Astrocyte (in vitro differentiated cells and primary cell): ENCODE measurements around the gene HIPK2.

Experiments
- EZH2 ChIP-seq: IDR thresholded peaks from 2 replicates; pipeline ENCODE4 v1.6.1; 2012; ENCODE audit warnings: mild to moderate bottlenecking, low read length, inconsistent platforms; ENCODE audit not compliant: insufficient read depth
- TF ChIP-seq, protein P1 (sequence below): IDR thresholded peaks from 2 replicates; pipeline ENCODE4 v1.5.1; 2011; ENCODE audit warnings: low read depth, mild to moderate bottlenecking, inconsistent platforms, low read length, moderate library complexity; ENCODE audit not compliant: insufficient read depth

DNA sequence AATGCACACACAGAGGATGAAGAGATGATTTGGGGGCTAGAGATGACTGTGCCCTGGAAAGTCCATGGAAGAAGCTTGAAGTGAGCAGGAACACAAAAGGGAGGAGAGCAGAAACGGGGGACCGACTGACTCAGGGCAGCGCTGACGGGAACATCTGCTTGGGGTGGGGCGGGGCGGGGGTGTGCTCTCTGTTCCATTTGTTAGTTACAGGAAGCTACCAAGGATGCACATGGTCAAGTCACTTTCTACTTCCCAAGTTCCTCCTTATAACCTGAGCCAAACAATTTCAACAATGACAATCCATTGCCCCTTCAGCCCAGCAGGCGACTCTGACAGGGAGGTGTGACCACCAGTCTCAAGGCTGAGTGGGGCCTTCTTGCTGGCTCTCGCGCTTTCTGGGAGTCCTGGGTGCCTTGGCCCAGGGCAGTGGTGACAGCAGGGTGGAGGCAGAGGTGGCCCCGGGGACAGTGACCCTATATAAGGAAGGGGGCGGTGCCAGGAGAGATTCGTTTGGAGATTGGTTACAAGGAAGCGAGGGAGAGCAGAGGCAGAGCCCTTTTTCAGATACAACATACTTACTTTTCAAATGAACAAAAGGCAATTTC, 214.7 kb downstream of the HIPK2 start:
- TF ChIP-seq EZH2, result no peak
- TF ChIP-seq, protein P1, sequence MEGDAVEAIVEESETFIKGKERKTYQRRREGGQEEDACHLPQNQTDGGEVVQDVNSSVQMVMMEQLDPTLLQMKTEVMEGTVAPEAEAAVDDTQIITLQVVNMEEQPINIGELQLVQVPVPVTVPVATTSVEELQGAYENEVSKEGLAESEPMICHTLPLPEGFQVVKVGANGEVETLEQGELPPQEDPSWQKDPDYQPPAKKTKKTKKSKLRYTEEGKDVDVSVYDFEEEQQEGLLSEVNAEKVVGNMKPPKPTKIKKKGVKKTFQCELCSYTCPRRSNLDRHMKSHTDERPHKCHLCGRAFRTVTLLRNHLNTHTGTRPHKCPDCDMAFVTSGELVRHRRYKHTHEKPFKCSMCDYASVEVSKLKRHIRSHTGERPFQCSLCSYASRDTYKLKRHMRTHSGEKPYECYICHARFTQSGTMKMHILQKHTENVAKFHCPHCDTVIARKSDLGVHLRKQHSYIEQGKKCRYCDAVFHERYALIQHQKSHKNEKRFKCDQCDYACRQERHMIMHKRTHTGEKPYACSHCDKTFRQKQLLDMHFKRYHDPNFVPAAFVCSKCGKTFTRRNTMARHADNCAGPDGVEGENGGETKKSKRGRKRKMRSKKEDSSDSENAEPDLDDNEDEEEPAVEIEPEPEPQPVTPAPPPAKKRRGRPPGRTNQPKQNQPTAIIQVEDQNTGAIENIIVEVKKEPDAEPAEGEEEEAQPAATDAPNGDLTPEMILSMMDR, result no peak
